ENCODE data around the gene MERTK. TPM values are rescaled to one million over a fixed set of nuclear protein-coding genes. Genes with fewer than 3 reads are reported as not detected.
"Not testable (repeated sequence)": the region's sequence is repeated elsewhere in the genome, so short reads cannot be mapped to it uniquely, and the experiment has no call there.

Gene MERTK
- polyA plus RNA-seq, 1 of the 3 experiments (the other 2 are of a cell fraction): 9.6 TPM

DNA sequence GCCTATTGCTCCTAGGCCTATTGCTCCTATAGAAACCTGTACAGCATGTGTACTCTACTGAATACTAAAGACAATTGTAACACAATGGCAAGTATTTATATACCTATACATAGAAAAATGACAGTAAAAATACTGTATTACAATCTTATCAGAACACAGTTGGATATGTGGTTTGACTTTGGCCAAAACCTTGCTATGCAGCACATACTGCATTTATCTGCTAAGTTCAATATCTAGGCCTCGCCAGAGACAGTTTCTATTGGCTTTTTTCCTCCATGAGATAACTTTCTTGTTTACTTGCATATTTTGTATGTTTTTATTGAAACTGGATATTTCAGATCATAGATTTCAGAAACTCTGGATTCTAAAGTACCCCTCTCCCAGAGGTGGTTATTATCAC, 137.4 kb downstream of the MERTK start:
- Histone ChIP-seq H3F3A (replicated peaks; ENCODE audit: insufficient read depth) (peaks cover 23% of the 10 kb centered on the region), H3K4me2 (no peak overlapping the region), H3K9me2 (no peaks in the 10 kb centered on the region), H3K9me3 (no peaks in the 10 kb centered on the region), H3K4me1 (ENCODE audit: control insufficient read depth in 1 of 2, insufficient read depth in 2 of 2, low read depth in 1 of 2, low read length in 1 of 2) (peaks cover 7 to 11% of the 10 kb centered on the region in 2 experiments; a peak in 3 of 4 replicates), H3K36me3 (replicated peaks in 1 of 2; ENCODE audit: control insufficient read depth in 1 of 2, insufficient read depth in 2 of 2, low read length in 1 of 2) (no peaks in the 10 kb centered on the region), H2AFZ (ENCODE audit: low read depth) (no peak overlapping the region), H3K79me2 (ENCODE audit: insufficient read depth) (no peaks in the 10 kb centered on the region), H3K4me3 (ENCODE audit: low read depth in 2 of 2, low read length in 1 of 2) (no peak overlapping the region), H3K27me3 (ENCODE audit: insufficient read depth) (no peaks in the 10 kb centered on the region), H4K20me1 (ENCODE audit: insufficient read depth) (no peaks in the 10 kb centered on the region; the same call in 1 of the 2 replicates), H3K9ac (no peak overlapping the region), H3K27ac (ENCODE audit: low read depth in 2 of 2, low read length in 1 of 2) (no peak overlapping the region)
- ChIA-PET POLR2A (no interaction called here), CTCF (no interaction called here)
- no peak for DNase-seq
- TF ChIP-seq RCOR1 (IDR thresholded peaks at IDR 0.05; ENCODE audit: low read length) (no peak), POLR2AphosphoS5 (IDR thresholded peaks at IDR 0.05; ENCODE audit: low read depth, low read length) (no peak), RXRA (IDR thresholded peaks at IDR 0.05; ENCODE audit: borderline replicate concordance, low read depth) (no peak), YY1 (IDR thresholded peaks at IDR 0.05; ENCODE audit: low read depth) (no peak), EZH2phosphoT487 (IDR thresholded peaks at IDR 0.05; ENCODE audit: borderline replicate concordance, low read depth) (no peak), IRF3 (IDR thresholded peaks at IDR 0.05; ENCODE audit: low read depth, low read length) (no peak), GATA2 (CRISPR knock-in tag; IDR thresholded peaks at IDR 0.05) (no peak), CHD2 (IDR thresholded peaks at IDR 0.05; ENCODE audit: low read length, partially characterized antibody) (no peak), NRF1 (IDR thresholded peaks at IDR 0.05; ENCODE audit: low read depth, low read length) (no peak), ELF1 (IDR thresholded peaks at IDR 0.05) (no peak), GABPA (IDR thresholded peaks at IDR 0.05; ENCODE audit: low read depth) (no peak), FOSL2 (IDR thresholded peaks at IDR 0.05; ENCODE audit: borderline replicate concordance, low read depth) (no peak), SMC3 (IDR thresholded peaks at IDR 0.05; ENCODE audit: low read depth, low read length) (no peak)
- TF ChIP-seq, protein P1, sequence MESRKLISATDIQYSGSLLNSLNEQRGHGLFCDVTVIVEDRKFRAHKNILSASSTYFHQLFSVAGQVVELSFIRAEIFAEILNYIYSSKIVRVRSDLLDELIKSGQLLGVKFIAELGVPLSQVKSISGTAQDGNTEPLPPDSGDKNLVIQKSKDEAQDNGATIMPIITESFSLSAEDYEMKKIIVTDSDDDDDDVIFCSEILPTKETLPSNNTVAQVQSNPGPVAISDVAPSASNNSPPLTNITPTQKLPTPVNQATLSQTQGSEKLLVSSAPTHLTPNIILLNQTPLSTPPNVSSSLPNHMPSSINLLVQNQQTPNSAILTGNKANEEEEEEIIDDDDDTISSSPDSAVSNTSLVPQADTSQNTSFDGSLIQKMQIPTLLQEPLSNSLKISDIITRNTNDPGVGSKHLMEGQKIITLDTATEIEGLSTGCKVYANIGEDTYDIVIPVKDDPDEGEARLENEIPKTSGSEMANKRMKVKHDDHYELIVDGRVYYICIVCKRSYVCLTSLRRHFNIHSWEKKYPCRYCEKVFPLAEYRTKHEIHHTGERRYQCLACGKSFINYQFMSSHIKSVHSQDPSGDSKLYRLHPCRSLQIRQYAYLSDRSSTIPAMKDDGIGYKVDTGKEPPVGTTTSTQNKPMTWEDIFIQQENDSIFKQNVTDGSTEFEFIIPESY (IDR thresholded peaks at IDR 0.05; ENCODE audit: borderline replicate concordance, low read depth): no peak
- TF ChIP-seq, protein P2, sequence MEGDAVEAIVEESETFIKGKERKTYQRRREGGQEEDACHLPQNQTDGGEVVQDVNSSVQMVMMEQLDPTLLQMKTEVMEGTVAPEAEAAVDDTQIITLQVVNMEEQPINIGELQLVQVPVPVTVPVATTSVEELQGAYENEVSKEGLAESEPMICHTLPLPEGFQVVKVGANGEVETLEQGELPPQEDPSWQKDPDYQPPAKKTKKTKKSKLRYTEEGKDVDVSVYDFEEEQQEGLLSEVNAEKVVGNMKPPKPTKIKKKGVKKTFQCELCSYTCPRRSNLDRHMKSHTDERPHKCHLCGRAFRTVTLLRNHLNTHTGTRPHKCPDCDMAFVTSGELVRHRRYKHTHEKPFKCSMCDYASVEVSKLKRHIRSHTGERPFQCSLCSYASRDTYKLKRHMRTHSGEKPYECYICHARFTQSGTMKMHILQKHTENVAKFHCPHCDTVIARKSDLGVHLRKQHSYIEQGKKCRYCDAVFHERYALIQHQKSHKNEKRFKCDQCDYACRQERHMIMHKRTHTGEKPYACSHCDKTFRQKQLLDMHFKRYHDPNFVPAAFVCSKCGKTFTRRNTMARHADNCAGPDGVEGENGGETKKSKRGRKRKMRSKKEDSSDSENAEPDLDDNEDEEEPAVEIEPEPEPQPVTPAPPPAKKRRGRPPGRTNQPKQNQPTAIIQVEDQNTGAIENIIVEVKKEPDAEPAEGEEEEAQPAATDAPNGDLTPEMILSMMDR (IDR thresholded peaks at IDR 0.05): no peak
- WGBS (ENCODE audit: low lambda C conversion rate): 70% methylated on average over 1 of the region's 1 CpG

- H3K4me3 ChIP-seq (ENCODE audit: low read depth in 2 of 2, low read length in 1 of 2); H3F3A ChIP-seq (replicated peaks; ENCODE audit: insufficient read depth); H3K4me2 ChIP-seq; H3K79me2 ChIP-seq (ENCODE audit: insufficient read depth); H3K9me2 ChIP-seq; H3K27ac ChIP-seq (ENCODE audit: low read depth in 2 of 2, low read length in 1 of 2); H2AFZ ChIP-seq (ENCODE audit: low read depth); H3K9me3 ChIP-seq; H3K27me3 ChIP-seq (ENCODE audit: insufficient read depth); DNase-seq; H4K20me1 ChIP-seq (ENCODE audit: insufficient read depth); H3K9ac ChIP-seq; H3K4me1 ChIP-seq (ENCODE audit: control insufficient read depth in 1 of 2, insufficient read depth in 2 of 2, low read depth in 1 of 2, low read length in 1 of 2); POLR2A ChIA-PET; H3K36me3 ChIP-seq (replicated peaks in 1 of 2; ENCODE audit: control insufficient read depth in 1 of 2, insufficient read depth in 2 of 2, low read length in 1 of 2): not testable (repeated sequence)
- CTCF ChIA-PET: interaction anchor here (1.5 kb wide), 1 partner anchor 152 kb away, joined by 3 read pairs; no protein-coding TSS in a partner anchor
- 62% methylated on average over 11 of the region's 12 CpGs for WGBS (ENCODE audit: low lambda C conversion rate)
Measured at GRCh38 chr2:112039556-112039955, 141.1 kb downstream of the MERTK start.

DNA sequence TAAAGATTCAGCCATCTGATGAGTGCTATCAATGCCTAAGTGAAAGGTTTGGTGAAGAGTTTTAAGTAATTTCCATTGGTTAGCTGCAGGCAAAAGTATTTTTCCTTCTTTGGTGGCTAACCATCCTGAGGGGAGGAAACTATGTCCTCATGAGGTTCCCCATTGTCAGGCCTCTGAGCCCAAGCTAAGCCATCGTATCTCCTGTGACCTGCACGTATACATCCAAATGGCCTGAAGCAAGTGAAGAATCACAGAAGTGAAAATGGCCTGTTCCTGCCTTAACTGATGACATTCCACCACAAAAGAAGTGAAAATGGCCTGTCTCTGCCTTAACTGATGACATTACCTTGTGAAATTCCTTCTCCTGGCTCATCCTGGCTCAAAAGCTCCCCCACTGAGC, 141.7 kb downstream of the MERTK start:
- H3K27ac ChIP-seq (ENCODE audit: low read depth in 2 of 2, low read length in 1 of 2); H3K4me2 ChIP-seq; H3K36me3 ChIP-seq (replicated peaks in 1 of 2; ENCODE audit: control insufficient read depth in 1 of 2, insufficient read depth in 2 of 2, low read length in 1 of 2); DNase-seq; H3F3A ChIP-seq (replicated peaks; ENCODE audit: insufficient read depth); H3K9me3 ChIP-seq; H4K20me1 ChIP-seq (ENCODE audit: insufficient read depth); H3K4me1 ChIP-seq (ENCODE audit: control insufficient read depth in 1 of 2, insufficient read depth in 2 of 2, low read depth in 1 of 2, low read length in 1 of 2); H3K27me3 ChIP-seq (ENCODE audit: insufficient read depth); H3K9me2 ChIP-seq; POLR2A ChIA-PET; H2AFZ ChIP-seq (ENCODE audit: low read depth); H3K79me2 ChIP-seq (ENCODE audit: insufficient read depth); H3K9ac ChIP-seq; H3K4me3 ChIP-seq (ENCODE audit: low read depth in 2 of 2, low read length in 1 of 2): not testable (repeated sequence)
- CTCF ChIA-PET: interaction anchor here (1.5 kb wide), 1 partner anchor 152 kb away, joined by 3 read pairs; no protein-coding TSS in a partner anchor
- WGBS (ENCODE audit: low lambda C conversion rate): 92% methylated on average over 2 of the region's 2 CpGs

Data from SK-N-SH (cell line).